Stimulated activated CD8-positive, alpha-beta memory T cell treated with anti-CD3 and anti-CD28 coated beads, Interleukin-2, amount 100 ng/mL, for 1 hour (primary cell): Measurements from ENCODE around the gene PANX3.
"Not testable (repeated sequence)": the region's sequence is repeated elsewhere in the genome, so short reads cannot be mapped to it uniquely, and the experiment has no call there.

Source experiments
- DNase-seq, 2 donors: peaks; one replicate each; pipeline ENCODE4 v3.0.0-alpha.2; 2020; ENCODE audit warnings: low read depth in 2 of 2

PANX3 gene

GRCh38 chr11:124611064-124611463 is at the start of gene PANX3:
Gene PANX3, plus strand, starts transcription at chr11:124611428. Its CDS starts 129 bp downstream, at chr11:124611557.
- DNase-seq: no peak

- no peak for DNase-seq
Observed at GRCh38 chr11:124569697-124570096, 41.5 kb upstream of the PANX3 start, which contains the start of gene OR8A1. Gene OR8A1, plus strand, starts transcription at chr11:124569997. Its CDS starts 123 bp downstream, at chr11:124570120.

- DNase-seq: no peak
Observed at GRCh38 chr11:124570160-124570559, 41.1 kb upstream of the PANX3 start.

GRCh38 chr11:124577716-124578427 is 33.4 kb upstream of the PANX3 start:
- no peak for DNase-seq

- DNase-seq: no peak
Observed at GRCh38 chr11:124578761-124579160, 32.5 kb upstream of the PANX3 start.

- DNase-seq: no peak
Observed at GRCh38 chr11:124581817-124582216, 29.4 kb upstream of the PANX3 start.

- no peak for DNase-seq
Observed at GRCh38 chr11:124582565-124582964, 28.7 kb upstream of the PANX3 start.

- DNase-seq: no peak
Observed at GRCh38 chr11:124583781-124584180, 27.4 kb upstream of the PANX3 start.

GRCh38 chr11:124584681-124585372 is 26.4 kb upstream of the PANX3 start:
- no peak for DNase-seq

GRCh38 chr11:124586238-124586860 is 24.9 kb upstream of the PANX3 start:
- DNase-seq: peak in 1 of 2 donors; percentile 2

- no peak for DNase-seq
Observed at GRCh38 chr11:124591430-124591829, 19.8 kb upstream of the PANX3 start.

- no peak for DNase-seq
Observed at GRCh38 chr11:124592627-124593026, 18.6 kb upstream of the PANX3 start.

- no peak for DNase-seq
Observed at GRCh38 chr11:124595302-124595701, 15.9 kb upstream of the PANX3 start.

- no peak for DNase-seq
Observed at GRCh38 chr11:124597626-124598025, 13.6 kb upstream of the PANX3 start.

GRCh38 chr11:124600621-124601320 is 10.5 kb upstream of the PANX3 start:
- no peak for DNase-seq

- DNase-seq: no peak
Observed at GRCh38 chr11:124602193-124602592, 9.0 kb upstream of the PANX3 start.

- not testable (repeated sequence) for DNase-seq
Observed at GRCh38 chr11:124602723-124603122, 8.5 kb upstream of the PANX3 start.

- DNase-seq: no peak
Observed at GRCh38 chr11:124605719-124606118, 5.5 kb upstream of the PANX3 start.

GRCh38 chr11:124608147-124608546 is 3.1 kb upstream of the PANX3 start:
- DNase-seq: no peak

- no peak for DNase-seq
Observed at GRCh38 chr11:124610295-124610694, 933 bp upstream of the PANX3 start.

GRCh38 chr11:124612045-124612444 is 817 bp downstream of the PANX3 start:
- DNase-seq: no peak
